Activated CD8-positive, alpha-beta memory T cell treated with anti-CD3 and anti-CD28 coated beads for 4 hours (primary cell): ENCODE data around the gene SH2D1B.

ENCODE experiments used
- DNase-seq, 2 donors: peaks; one replicate each; pipeline ENCODE4 v3.0.0-alpha.2; 2020; ENCODE audit warnings: low read depth in 2 of 2

The SH2D1B gene

GRCh38 chr1:162381941-162382750 is 29.8 kb downstream of the SH2D1B start:
- DNase-seq = no peak

DNA sequence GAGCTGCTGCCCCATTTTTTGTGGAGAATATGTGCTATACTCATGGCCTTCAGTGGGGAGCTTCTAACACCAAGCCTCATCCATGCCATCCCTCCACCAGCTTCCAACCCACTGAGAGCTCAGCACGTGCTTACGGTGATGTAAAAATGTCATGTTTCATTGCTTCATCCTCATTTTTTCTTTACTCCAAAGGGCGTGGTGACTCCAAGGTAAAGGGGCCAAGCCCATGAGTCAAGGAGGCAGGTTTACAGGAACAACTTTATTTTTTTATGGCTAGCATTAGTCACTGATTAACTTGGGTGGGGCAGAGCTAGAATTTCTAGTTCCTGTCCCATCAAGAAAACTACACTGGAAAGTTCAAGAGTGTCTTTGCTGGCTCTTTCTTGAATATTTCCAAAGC is 30.6 kb downstream of the SH2D1B start, which contains the start of gene C1orf226:
Gene C1orf226 (plus strand): TSS at position 346 of the 400 bp plus-strand sequence. CDS start 174 bp downstream, outside the sequence.
- DNase-seq = no peak

DNA sequence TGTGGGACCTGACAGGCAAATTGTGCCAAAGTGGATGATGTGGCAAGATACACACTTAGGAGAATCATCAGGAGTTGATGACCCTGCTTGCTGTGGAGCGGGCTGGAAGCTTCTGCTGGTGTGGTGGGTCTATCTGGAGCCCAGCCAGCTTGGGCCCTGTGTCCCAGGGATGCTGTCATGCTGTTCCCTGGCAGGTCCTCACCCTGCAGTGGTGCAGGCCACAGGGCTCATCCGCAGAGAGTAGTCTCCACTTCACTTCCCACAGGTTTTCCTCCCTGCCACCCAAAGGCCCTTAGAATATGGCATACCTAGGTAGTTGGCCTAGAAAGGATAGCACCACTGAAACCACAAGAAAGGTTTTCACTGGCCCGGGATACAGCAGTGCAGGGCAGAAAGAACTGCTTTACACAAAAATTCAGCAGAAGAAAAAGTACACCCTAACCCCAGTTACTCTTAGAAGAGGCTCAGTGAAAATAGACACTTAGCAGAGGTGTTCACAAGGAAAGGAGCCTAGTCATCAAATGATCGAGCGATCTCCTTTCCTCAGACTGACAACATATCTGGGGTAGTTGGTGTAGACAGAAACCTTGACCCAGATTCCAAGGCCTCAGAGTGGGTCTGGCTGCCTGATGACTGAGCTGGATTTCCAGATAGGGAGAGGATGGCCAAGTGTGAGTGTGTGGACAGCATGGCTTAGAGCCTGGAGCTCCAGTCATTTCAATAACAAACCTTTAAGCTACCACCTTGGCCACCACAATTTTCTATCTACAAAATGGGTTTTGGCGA is 31.7 kb downstream of the SH2D1B start:
- DNase-seq = no peak

DNA sequence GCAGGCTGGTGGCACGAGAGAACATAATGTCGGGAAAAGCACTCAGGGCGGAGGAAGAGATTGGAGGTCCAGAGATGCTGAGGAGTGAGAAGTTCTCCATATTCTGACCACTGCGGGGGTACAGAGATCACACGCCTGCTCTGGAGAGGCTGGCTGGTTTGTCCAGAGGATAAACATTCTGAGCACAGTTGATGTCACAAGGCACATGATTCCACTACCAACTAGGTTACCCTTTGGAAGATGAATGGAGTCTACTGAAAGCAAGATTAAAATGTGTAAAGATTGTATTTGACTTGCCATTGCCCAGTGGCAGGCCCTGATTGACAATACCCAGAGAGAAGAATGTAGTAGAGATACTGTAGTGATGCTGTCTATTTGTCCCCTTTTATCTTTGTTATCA is 35.2 kb downstream of the SH2D1B start, which contains the start of gene SPATA46:
Gene SPATA46 (minus strand): TSS at position 164 of the 400 bp plus-strand sequence. CDS start 64 bp downstream, at position 100.
- DNase-seq = no peak

DNA sequence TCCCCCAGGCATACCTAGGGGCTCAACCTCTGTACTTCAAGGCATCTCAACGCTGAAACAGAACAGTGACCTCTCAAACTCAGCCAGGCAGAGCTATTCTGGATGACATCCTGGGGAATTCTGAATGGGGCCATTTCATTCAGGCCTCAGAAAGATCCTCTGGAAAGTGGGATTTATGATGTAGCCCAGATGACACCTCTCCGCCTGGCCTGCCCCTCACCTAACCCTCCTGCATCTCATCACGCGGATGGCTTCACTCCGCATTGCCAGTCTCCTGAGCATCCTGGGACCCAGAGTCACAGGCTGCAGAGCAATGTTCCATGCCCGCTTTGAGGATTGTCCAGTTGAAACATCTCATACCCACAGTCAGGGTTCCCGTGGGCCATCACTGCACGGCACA is 36.5 kb downstream of the SH2D1B start:
- DNase-seq = no peak

DNA sequence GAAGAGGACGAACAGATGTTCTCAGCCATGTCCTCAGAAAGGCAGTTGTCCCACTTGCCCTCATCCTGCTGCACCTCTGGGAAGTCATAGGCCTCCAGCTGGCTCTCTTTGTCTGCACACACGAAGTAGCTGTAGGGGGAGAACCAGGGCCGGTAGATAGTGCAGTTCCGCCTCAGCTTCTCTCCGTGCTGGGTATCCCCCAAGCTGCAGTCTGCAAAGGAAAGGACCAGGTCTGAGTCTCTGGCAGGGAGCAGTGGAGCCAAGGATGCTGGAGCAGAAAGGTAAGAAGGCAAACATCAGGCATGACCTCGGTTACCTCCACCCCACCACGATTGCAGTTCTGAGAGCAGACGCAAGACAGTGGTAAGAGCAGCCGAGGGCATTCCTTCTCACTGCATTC is 37.5 kb downstream of the SH2D1B start:
- DNase-seq = no peak

GRCh38 chr1:162373541-162374260 is 38.2 kb downstream of the SH2D1B start:
- no peak for DNase-seq

DNA sequence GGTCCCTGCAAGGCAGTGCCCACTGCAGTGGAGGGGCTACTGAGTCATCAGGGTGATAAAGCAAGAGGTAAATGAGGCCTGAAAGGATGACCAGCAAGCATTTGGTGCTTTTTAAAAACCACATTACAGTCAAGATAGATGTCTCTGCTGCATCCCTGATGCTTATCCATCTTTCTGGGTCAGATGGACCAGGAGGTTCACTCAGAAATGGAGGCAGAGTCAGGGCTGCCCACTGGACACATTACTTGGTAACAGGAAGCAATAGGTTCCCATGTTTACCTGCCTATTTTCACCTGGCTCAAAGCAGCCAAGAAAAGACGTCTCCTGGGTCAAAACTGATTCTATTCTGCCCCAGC is 38.9 kb downstream of the SH2D1B start:
- no peak for DNase-seq

- DNase-seq = no peak
These were observed 39.5 kb downstream of the SH2D1B start for GRCh38 chr1:162372159-162373071.

DNA sequence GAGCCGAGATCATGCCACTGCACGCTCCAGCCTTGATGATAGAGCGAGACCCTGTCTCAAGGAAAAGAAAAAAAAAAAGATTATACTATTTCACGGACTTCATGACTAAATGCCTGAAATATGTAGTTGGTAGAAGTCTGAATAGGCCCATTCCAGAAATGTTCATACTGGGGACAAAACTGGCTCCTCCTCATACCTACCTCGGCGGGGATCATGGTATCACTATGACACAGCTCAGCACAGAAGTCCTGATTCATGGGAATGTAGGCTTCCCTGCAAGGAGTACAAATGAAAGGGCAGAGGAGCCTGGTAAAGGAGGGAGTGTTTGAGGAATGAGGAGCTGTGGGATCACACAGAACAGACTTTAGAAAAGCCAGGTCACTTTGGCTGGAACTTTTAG is 40.3 kb downstream of the SH2D1B start:
- DNase-seq = no peak

DNA sequence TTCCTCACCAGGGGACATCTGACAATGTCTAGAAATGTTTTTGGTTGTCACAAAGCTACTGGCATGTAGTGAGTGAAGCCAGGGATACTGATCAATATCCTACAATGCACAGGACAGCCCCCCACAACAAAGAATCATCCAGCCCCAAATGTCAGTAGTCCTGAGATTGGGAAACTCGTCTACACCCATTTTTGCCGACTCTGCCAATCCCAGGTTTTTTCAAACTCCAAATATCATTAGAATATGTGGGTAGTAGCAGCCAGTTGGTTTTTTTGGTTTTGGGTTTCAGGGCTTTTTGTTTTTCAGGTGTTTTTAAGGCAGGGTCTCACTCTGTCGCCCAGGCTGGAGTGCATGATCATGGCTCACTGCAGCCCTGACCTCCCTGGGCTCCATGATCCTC is 41.2 kb downstream of the SH2D1B start:
- no peak for DNase-seq

DNA sequence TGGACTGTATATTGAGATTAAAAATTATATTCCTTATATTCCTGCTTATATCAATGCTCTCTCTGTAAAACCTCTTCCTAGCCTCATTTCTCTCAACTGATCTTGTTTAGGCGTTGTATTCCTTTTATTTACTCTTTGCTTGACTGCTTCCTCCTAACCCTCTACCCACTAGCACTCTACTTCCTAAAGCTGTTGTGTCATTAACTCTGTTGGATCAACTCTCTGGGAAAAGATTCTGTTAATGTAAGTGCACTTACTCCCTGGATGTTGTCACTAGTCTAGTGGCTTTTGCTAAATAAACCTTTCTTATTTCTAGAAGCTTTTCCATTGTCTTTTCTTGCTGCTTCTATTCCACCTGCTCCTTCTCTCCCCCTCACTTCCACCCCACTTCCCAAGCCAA is 41.8 kb downstream of the SH2D1B start:
- no peak for DNase-seq

- no peak for DNase-seq
These were observed 42.4 kb downstream of the SH2D1B start for GRCh38 chr1:162369571-162369970.

DNA sequence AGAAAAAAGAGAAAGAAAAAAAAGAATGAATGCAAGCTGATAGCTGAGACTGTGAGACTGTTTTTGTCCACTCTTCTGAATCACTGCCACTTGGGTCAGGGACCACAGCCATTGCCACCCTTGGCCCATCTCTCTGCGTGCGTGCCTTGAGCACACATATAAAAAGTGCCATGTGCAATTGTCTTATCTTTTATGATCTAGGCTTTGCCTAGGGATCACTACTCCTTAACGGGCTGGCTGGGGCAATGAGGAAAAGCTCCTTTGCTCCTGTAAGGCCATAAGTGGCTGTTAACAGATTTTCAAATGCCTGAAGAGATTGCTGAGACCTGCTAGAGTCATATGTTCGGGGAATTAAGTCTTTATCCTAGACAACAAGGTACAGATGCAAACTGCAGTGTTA is 43.5 kb downstream of the SH2D1B start:
- no peak for DNase-seq

DNA sequence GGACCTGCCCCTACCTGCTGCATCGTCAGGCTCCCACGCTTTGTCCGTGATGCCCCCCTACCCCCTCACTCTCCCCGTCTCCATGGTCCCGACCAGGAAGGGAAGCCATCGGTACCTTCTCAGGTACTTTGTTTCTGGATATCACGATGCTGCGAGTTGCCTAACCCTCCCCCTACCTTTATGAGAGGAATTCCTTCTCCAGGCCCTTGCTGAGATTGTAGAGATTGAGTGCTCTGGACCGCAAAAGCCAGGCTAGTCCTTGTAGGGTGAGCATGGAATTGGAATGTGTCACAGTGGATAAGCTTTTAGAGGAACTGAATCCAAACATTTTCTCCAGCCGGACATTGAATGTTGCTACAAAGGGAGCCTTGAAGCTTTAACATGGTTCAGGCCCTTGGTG is 44.2 kb downstream of the SH2D1B start:
- DNase-seq = no peak

- DNase-seq = no peak
These were observed 44.9 kb downstream of the SH2D1B start for GRCh38 chr1:162367073-162367472.

DNA sequence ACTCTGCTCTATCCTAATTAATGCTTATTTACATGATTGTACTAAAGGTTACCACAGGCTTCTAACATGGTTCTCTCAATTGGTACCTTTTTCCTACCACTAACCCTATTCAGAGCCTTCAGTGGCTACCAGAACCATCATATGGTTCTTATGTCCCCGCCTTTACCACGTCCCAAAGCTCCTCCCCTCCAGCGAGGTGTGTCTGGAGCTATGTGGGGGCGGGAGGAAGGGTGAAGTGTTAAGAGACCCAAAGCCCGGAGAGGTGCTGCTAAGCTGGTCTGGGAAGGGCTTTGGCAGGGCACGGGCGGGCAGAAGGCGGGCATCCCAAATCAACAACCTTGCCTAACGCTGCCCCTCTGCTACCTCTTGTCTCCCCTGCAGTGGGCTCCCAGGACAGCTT is 45.3 kb downstream of the SH2D1B start:
- DNase-seq = no peak

DNA sequence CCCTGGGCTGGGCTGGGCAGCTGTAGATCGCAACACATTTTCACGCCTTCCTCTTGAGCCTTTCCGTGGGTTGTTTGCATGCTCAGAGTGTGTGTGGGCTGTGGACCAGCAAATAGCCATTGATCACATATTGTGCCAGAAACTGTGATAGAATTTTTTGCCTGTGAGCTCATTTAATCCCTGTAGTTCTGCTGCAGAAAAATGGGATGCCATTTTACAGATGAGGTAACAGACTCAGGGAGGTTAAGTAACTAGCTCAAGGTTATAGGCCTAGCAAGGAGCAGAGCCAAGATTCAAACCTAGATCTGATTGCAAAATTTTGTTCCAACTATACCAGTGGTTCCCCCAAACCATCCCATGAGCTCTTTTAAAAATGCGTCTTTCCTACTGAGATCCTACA is 45.8 kb downstream of the SH2D1B start:
- DNase-seq = no peak

DNA sequence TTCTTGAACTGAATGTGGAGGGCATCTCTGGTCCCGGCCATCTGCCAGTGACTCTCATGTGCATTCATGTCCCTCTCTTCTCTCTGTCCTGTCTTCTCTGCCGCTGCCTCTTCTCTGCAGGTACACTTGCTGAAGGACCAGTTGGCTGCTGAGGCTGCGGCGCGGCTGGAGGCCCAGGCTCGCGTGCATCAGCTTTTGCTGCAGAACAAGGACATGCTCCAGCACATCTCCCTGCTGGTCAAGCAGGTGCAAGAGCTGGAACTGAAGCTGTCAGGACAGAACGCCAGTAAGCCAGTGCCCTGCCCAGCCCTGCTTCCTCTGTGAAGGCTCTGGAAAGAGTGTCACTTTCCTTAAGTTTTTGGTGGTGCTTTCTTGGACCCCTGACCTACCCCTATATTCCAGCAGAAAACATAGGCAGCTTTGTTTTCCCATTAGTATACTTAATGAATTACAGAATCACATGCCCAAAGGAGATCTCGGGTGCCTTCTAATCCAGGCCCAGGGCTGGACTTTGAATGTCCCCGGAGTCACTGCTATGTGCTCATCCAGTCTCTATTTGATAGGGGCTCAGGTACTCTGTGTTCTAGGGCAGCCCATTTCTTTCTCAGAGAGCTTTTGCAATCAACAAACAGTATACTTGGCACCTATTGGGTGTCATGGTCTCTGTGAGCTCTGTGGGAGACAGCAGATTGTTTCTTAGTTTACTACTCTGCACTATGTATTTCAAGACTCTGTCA is 46.5 kb downstream of the SH2D1B start:
- no peak for DNase-seq

- no peak for DNase-seq
These were observed 47.4 kb downstream of the SH2D1B start for GRCh38 chr1:162364498-162364897.

GRCh38 chr1:162363823-162364222 is 48.1 kb downstream of the SH2D1B start:
- no peak for DNase-seq
